Stimulated activated CD4-positive, alpha-beta T cell treated with anti-CD3 and anti-CD28 coated beads, Interleukin-4, amount 100 ng/mL, for 24 hours (primary cell): Measurements from ENCODE around the gene SERTAD3.
"Not testable (repeated sequence)": the region's sequence is repeated elsewhere in the genome, so short reads cannot be mapped to it uniquely, and the experiment has no call there.

Source experiments
- DNase-seq: peaks from one replicate; pipeline ENCODE4 v3.0.0-alpha.2; 2020

The SERTAD3 gene

DNA sequence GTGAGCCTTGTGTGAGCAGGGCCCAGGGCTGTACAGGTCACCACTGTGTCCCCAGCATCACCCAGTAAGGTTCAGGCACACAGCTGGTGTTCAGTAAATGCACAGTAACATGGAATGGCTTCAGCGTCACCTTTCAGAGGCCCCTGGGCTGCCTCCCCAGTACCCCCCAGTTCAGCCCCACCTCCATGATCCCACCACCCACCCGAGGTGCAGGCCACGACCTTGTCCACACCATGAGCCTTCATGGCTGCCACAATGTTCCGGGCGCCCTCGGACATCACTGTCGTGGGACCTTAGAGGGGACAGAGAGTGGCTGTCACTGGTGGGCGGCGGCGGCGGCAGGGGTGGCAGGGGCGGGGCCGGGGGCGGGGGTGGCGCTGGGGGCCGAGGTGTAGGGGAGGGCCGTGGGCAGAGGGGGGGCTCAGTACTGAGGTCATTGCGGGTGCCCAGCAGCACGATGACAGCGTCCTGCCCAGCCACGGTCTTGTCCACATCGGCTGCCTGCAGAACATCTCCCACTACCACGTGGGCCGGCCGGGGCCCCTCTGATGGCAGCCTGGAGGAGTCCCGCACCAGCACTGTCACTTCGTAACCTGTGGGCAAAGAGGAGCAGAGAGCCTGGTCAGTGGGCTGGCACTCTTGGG is 13.9 kb upstream of the SERTAD3 start:
- DNase-seq, result no peak

GRCh38 chr19:40457048-40457447 is 12.9 kb upstream of the SERTAD3 start:
- DNase-seq, result no peak

- DNase-seq, result not testable (repeated sequence)
Observed at GRCh38 chr19:40453943-40454342, 9.8 kb upstream of the SERTAD3 start.

DNA sequence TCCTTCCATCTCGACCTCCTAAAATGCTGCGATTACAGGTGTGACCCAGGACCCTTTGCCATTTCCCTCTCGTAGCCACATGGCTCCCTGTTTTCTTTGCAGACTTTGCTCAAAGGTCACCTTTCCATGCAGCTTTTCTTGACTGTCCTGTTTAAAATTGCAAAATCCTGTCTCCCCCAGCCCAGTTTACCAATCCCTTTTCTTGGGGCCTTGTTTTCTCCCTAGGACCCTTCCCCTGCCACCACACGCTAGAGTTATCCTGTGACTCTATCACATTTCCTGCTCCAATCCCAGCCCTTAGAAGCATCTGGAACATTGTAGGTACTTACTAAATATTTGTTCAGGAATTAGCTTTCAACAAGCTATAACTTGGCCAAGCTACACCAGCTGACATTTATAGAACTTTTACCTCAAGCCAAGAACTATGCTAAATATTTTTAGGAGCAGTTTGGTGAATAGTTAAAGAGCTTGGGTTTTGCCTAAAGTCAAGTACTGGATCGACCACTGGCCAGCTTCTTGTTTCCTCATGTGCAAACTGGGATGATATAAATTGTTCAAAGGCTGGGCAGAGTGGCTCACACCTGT is 9.1 kb upstream of the SERTAD3 start:
- DNase-seq, result no peak

- no peak for DNase-seq
Observed at GRCh38 chr19:40452016-40452415, 7.9 kb upstream of the SERTAD3 start.

DNA sequence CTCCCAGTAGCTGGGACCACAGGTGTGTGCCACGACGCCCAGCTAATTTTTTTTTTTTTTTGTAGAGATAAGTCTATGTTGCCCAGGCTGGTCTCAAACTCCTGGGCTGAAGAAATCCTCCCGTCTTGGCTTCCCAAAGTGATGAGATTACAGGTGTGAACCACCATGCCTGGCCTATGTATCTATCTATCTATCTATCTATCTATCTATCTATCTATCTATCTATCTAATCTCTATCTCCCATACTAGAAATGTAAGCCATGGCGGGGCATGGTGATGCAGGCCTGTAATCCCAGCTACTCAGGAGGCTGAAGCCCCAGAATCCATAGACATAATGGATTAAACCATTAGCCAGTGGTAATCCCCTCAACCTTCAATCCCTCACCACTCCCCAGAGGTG is 6.5 kb upstream of the SERTAD3 start:
- no peak for DNase-seq

DNA sequence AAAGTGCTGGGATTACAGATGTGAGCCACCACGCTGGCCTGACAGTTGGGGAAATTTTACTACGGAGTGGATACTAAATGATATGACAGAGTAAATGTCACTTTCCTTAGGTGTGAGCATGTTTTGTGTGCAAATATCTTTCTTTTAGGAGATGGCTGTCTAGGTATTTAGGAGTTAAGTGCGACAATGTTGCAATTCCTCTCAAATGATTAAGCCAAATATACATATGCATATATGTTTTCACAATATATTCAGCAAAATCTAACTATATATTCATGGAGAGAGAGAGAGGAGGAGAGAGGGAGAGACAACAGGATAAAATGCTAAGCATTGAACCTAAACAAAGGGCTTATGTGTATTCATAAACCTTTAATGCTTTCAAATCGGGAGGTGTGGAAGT is 5.4 kb upstream of the SERTAD3 start:
- DNase-seq, result no peak

GRCh38 chr19:40446263-40446784 is 2.2 kb upstream of the SERTAD3 start:
- DNase-seq, result no peak

- DNase-seq, result no peak
Observed at GRCh38 chr19:40445780-40446262, 1.7 kb upstream of the SERTAD3 start.

DNA sequence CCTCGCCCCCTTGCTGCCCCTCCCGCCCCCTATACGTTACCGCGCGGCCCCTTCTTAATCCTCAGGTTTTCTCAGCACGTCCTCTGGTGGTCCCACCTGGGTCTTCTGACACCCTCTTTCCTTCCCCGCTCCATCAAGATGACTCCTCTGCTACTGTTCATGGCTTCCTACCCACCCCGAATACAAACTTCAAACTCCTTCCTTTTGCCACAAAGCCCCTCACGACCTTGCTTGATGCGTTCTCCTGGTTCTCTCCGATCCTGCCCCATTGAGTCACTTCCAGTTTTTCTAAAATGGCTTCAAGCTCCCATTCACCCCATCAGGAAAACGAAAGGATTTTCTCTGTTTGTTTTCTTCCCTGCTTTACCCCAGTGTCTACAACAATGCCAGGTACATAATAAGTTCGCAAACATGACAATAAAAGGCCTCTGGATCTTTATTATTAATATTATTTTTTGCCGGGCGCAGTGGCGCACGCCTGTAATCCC is 734 bp upstream of the SERTAD3 start:
- DNase-seq, result no peak

- peak; percentile 99 for DNase-seq
Observed at GRCh38 chr19:40443131-40443999, 770 bp downstream of the SERTAD3 start.

GRCh38 chr19:40442328-40443130 is 1.6 kb downstream of the SERTAD3 start:
- DNase-seq, result no peak

DNA sequence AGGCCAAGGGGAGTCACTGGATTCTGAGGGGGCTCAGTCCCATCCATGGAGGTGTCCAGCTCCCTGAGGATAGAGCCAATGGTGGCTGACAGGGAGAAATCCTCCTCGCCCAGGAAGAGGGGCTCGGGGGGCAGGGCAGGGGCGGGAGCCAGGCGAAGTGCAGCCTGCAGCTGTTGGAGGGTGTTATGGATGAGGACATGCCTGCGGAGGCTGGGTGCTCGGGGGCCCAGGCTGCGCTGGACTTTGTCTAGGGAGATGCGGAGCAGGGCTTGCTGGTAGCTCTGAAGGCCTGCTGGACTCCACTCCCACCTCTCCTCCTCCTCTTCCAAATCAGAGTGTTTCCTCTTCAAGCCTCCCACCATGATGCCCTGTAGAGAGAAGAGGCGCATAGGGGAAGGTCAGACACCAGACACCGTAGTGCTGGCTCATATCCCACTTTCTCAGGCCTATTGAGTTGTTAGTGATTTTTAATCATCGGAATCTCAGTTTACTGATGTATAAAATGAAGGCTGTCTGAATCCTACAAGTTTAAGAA is 2.3 kb downstream of the SERTAD3 start:
- DNase-seq, result no peak

GRCh38 chr19:40438284-40438683 is 5.9 kb downstream of the SERTAD3 start:
- no peak for DNase-seq

GRCh38 chr19:40433391-40434216 is 10.5 kb downstream of the SERTAD3 start:
- DNase-seq, result peak; percentile 52

DNA sequence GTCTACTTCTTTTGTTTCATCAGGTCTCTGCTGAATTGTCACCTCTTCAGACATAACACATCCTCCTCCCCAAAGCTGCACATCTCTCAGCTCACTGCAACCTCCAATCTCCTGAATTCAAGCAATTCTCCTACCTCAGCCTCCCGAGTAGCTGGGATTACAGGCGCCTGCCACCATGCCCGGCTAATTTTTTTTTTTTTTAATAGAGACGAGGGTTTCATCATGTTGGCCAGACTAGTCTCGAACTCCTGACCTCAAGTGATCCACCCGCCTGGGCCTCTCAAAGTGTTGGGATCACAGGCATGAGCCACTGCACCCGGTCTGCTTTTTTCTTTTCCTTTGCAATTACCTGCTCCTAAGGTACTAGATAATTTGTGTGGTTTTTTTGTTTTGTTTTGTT is 11.4 kb downstream of the SERTAD3 start:
- DNase-seq, result not testable (repeated sequence)

DNA sequence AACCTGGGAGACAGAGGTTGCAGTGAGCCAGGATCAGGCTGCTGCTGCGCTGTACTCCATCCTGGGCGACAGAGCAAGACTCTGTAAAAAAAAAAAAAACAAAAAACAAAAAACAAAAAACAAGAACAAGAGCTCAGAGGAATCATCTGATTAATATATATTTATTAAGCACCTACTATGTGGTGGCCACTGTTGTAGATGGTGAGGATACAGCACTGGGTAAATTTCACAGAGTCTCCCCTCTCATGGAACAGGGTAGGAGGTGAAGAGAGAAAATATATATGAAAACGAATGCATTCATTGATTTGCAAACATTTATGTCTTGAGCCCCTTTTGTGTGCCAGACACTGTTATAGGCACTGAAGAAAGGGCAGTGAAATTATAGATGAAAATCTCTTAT is 12.4 kb downstream of the SERTAD3 start:
- DNase-seq, result no peak

DNA sequence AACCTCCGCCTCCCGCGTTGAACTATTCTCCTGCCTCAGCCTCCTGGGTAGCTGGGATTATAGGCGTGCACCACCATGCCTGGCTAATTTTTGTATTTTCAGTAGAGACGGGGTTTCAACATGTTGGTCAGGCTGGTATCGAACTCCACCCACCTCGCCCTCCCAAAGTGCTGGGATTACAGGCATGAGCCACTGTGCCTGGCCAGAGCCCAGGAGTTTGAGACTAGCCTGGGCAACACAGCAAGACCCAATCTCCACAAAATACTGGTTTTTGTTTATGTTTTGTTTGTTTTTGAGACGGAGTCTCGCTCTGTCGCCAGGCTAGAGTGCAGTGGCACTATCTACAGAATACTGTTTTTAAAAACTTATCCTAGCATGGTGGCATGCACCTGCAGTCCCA is 13.9 kb downstream of the SERTAD3 start:
- not testable (repeated sequence) for DNase-seq

GRCh38 chr19:40428197-40428596 is 15.9 kb downstream of the SERTAD3 start:
- DNase-seq, result not testable (repeated sequence)

- DNase-seq, result peak; percentile 100
Observed at GRCh38 chr19:40425450-40426287, 18.5 kb downstream of the SERTAD3 start, which contains the start of gene SERTAD1. TSS of gene SERTAD1 (minus strand) at chr19:40425992. CDS start at chr19:40423546, 2,446 bp downstream.
